ENCODE measurements around the gene CRACR2B.
A peak's percentile ranks its signal among the peaks of the same experiment; 100 is the strongest.

CRACR2B gene

DNA sequence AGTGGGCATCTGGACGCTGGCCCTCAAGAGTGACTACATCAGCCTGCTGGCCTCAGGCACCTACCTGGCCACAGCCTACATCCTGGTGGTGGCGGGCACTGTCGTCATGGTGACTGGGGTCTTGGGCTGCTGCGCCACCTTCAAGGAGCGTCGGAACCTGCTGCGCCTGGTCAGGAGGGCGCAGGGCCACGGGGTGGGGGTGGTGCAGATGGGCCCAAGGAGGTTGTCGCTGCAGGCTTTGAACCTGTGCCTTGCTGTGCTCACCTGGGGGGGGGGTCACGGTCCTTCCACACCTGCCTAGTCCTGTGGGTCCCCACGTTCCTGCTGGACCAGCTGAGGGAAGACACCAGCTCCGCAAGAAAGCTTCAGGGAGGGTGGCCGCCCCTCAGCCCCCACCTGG, 8.6 kb downstream of the CRACR2B start:
- Mint-ChIP-seq H3K4me1 (peaks cover 9% of the 10 kb centered on the region), H3K4me3 (no peak overlapping the region), H3K27ac (ENCODE audit: low read depth) (no peak overlapping the region), H3K36me3 (ENCODE audit: insufficient read depth) (peaks cover 7% of the 10 kb centered on the region), H3K27me3 (peaks cover 7% of the 10 kb centered on the region), H3K9me3 (no peaks in the 10 kb centered on the region)
- DNase-seq (ENCODE audit: low spot score in 2 of 2) = no peak
- ATAC-seq (replicated peaks; ENCODE audit: extremely low read depth, poor library complexity, severe bottlenecking) = no peak

DNA sequence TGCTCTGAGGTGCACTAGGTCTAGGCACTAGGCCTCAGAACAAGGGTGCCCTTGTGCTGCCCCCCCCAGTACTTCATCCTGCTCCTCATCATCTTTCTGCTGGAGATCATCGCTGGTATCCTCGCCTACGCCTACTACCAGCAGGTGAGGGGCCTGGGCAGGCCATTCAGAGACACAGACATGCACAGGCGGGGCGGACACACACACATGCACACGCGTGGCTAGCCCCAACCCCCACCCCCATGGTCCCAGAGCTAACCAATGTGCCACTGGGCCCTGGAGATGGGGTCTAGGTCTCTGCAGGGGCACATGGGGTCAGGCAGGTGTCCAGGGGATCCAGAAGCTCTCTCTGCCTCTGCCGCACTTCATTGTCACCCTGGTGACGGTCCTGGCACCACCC, 9.0 kb downstream of the CRACR2B start:
- Mint-ChIP-seq H3K36me3 (ENCODE audit: insufficient read depth) (peaks cover 7% of the 10 kb centered on the region), H3K27ac (ENCODE audit: low read depth) (no peak overlapping the region), H3K4me1 (peaks cover 11% of the 10 kb centered on the region), H3K4me3 (no peak overlapping the region), H3K9me3 (no peaks in the 10 kb centered on the region), H3K27me3 (peaks cover 3% of the 10 kb centered on the region)
- DNase-seq (ENCODE audit: low spot score in 2 of 2) (no peak), ATAC-seq (replicated peaks; ENCODE audit: extremely low read depth, poor library complexity, severe bottlenecking) (no peak)

- peaks cover 10% of the 10 kb centered on the region for H3K36me3 Mint-ChIP-seq (ENCODE audit: insufficient read depth)
- peaks cover 11% of the 10 kb centered on the region for H3K4me1 Mint-ChIP-seq
- no peak for ATAC-seq (replicated peaks; ENCODE audit: extremely low read depth, poor library complexity, severe bottlenecking)
- DNase-seq (ENCODE audit: low spot score in 2 of 2) = no peak
- no peaks in the 10 kb centered on the region for H3K27me3 Mint-ChIP-seq
- H3K4me3 Mint-ChIP-seq = no peak overlapping the region
- H3K9me3 Mint-ChIP-seq = no peaks in the 10 kb centered on the region
- no peak overlapping the region for H3K27ac Mint-ChIP-seq (ENCODE audit: low read depth)
Measured at GRCh38 chr11:837189-837989, 9.7 kb downstream of the CRACR2B start.

GRCh38 chr11:837990-838307, 10.2 kb downstream of the CRACR2B start:
- Mint-ChIP-seq H3K36me3 (ENCODE audit: insufficient read depth) (peaks cover 10% of the 10 kb centered on the region), H3K4me1 (peaks cover 11% of the 10 kb centered on the region), H3K4me3 (no peak overlapping the region), H3K27ac (ENCODE audit: low read depth) (no peak overlapping the region), H3K27me3 (no peaks in the 10 kb centered on the region), H3K9me3 (no peaks in the 10 kb centered on the region)
- ATAC-seq (replicated peaks; ENCODE audit: extremely low read depth, poor library complexity, severe bottlenecking) (no peak), DNase-seq (ENCODE audit: low spot score in 2 of 2) (no peak)

DNA sequence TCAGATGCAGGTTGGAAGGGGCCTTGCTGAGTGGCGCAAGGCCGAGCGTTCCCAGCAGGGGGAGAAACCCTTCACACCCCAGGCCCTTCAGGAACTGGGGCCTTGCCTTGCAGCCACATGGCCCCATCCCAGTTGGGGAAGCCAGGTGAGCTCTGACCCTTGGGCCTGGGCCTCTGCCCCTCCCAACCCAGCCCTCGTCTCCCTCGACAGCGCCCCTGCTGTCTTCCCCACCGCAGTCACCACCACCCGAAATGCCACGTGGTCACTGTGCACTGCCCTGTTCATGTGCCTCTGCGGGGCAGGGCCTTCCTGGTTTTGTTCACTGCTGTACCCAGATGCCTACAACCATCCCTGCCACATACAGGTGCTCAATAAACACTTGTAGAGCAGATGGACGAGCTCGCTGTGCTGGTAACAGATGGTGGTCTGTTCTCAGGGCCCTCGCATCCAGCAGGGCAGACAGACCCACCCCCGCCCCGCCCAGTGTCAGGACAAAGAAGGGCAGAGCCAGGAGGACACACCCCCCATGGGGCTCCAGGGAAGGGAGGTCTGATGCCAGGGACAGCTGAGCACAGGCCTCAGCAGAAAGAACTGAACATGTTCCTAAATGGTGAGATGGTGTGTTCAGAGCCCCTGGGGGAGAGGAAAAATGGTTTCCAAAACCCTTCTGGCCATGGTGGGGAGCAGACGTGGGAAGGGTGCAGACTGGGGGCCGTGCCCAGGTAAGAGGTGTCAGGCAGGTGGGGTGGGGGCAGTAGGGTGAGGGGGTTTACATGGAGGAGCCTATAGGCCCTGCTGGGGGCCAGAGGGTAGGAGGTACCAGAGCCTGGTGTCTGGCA, 10.9 kb downstream of the CRACR2B start:
- Mint-ChIP-seq H3K9me3 (no peaks in the 10 kb centered on the region), H3K36me3 (ENCODE audit: insufficient read depth) (peaks cover 12% of the 10 kb centered on the region), H3K4me1 (peaks cover 11% of the 10 kb centered on the region), H3K4me3 (no peak overlapping the region), H3K27ac (ENCODE audit: low read depth) (no peak overlapping the region), H3K27me3 (no peaks in the 10 kb centered on the region)
- ATAC-seq (replicated peaks; ENCODE audit: extremely low read depth, poor library complexity, severe bottlenecking) (no peak), DNase-seq (ENCODE audit: low spot score in 2 of 2) (no peak)

- Mint-ChIP-seq H3K36me3 (ENCODE audit: insufficient read depth) (peaks cover 12% of the 10 kb centered on the region), H3K4me1 (peaks cover 11% of the 10 kb centered on the region), H3K27ac (ENCODE audit: low read depth) (no peak overlapping the region), H3K27me3 (no peaks in the 10 kb centered on the region), H3K4me3 (no peak overlapping the region), H3K9me3 (no peaks in the 10 kb centered on the region)
- no peak for ATAC-seq (replicated peaks; ENCODE audit: extremely low read depth, poor library complexity, severe bottlenecking)
- DNase-seq (ENCODE audit: low spot score in 2 of 2) = no peak
Measured at GRCh38 chr11:839280-839623, 11.5 kb downstream of the CRACR2B start.

DNA sequence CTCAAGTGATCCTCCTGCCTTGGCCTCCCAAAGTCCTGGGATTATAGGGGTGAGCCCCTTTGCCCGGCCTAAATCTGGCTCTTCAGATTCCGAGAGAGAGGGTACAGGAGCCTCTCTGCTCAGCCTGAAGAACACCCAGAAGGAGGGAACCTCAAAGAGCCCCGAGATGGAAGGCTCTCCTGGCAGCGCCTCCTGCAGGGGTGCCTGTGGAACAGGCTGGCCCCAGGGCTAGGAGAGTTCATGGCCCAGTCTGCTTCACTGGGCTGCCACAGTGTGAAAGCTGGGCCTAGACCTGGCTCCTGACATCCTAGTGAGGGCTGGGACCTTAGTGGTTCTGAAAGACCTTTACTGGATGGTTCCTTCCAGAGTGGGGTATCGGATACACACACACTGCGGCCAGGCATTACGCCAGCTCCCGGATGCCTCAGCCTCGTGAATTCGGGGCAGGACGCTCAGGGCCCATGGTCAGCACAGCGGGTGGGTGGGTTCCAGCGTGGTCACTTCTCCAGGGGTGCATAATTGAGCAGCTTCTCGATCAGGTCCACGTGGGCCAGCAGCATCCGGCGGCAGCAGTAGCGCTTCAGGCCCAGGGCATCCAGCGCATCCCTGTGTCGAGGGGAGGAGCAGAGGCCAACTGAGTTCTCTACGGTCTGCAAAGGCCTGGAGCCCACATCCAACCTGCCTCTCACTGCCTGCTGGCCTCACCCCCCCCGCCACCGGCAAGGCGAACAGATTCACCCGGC, 12.3 kb downstream of the CRACR2B start:
- ATAC-seq (replicated peaks; ENCODE audit: extremely low read depth, poor library complexity, severe bottlenecking) (no peak), DNase-seq (ENCODE audit: low spot score in 2 of 2) (no peak)
- no peaks in the 10 kb centered on the region for H3K9me3 Mint-ChIP-seq
- H3K4me1 Mint-ChIP-seq = peaks cover 11% of the 10 kb centered on the region
- H3K36me3 Mint-ChIP-seq (ENCODE audit: insufficient read depth) = peaks cover 12% of the 10 kb centered on the region
- no peak overlapping the region for H3K27ac Mint-ChIP-seq (ENCODE audit: low read depth)
- H3K27me3 Mint-ChIP-seq = no peaks in the 10 kb centered on the region
- peak overlapping the region; percentile 75 for H3K4me3 Mint-ChIP-seq

DNA sequence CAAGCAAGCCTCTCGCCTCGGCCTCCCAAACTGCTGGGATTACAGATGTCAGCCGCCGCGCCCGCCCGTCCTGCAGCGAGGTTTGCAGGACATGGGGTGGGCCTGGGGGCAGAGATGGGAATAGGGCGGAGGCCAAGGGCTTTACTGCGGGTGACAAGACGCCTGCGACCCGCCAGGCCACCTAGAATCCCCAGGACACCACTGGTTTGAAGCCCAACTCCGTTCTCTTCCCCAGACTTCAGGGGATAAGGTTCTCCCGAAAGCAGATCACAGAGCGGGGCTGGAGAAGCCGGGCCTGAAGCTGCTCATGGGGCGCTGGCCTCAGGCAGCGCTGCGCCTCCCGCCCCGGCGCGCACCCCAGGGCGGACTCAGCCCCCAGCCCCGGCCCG, 14.3 kb downstream of the CRACR2B start:
- H3K9me3 Mint-ChIP-seq = no peaks in the 10 kb centered on the region
- ATAC-seq (replicated peaks; ENCODE audit: extremely low read depth, poor library complexity, severe bottlenecking) (peak; percentile 34), DNase-seq (ENCODE audit: low spot score in 2 of 2) (no peak)
- peaks cover 12% of the 10 kb centered on the region for H3K36me3 Mint-ChIP-seq (ENCODE audit: insufficient read depth)
- no peaks in the 10 kb centered on the region for H3K27me3 Mint-ChIP-seq
- peaks cover 11% of the 10 kb centered on the region for H3K4me1 Mint-ChIP-seq
- H3K27ac Mint-ChIP-seq (ENCODE audit: low read depth) = no peak overlapping the region
- H3K4me3 Mint-ChIP-seq = peak overlapping the region; percentile 75

DNA sequence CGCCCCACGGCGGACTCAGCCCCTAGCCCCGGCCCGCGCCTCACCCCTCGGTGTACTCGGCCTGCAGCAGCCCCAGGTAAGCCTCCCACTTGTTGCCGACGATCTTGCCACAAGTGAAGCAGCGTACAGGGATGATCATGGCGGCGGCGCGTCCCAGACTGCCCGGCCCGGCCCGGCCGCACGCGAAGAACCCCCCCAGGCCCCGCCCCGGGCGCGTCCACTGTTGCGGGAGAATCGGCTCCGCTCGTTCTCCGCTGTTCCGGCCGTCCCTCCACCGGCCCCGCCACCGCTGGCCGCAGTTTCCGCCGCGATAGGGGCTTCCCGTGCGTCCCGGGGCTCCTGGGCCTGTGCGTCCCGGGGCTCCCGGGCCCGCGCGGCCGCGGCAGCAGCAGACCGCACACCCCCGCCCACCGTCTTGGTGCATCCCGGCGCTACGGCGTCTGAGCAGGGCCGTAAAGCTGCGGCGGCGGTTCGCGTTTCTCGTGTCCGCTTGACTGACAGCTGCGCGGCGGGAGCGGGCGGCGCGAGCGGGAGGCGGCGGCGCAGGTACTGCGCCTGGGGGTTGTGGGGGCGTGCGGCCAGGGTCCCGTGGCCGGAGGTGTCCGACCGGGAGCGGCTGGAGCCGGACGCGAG, 14.8 kb downstream of the CRACR2B start, which contains the start of the genes POLR2L and TSPAN4:
POLR2L (minus strand) TSS at position 160 of the 633 bp plus-strand sequence; CDS start at position 139, 21 bp downstream.
TSPAN4 (plus strand) TSS at position 483 of the 633 bp plus-strand sequence. CDS start 7,453 bp downstream, outside the sequence.
- Mint-ChIP-seq H3K27me3 (no peaks in the 10 kb centered on the region), H3K4me3 (peak within 1 kb of the TSS; percentile 75)

DNA sequence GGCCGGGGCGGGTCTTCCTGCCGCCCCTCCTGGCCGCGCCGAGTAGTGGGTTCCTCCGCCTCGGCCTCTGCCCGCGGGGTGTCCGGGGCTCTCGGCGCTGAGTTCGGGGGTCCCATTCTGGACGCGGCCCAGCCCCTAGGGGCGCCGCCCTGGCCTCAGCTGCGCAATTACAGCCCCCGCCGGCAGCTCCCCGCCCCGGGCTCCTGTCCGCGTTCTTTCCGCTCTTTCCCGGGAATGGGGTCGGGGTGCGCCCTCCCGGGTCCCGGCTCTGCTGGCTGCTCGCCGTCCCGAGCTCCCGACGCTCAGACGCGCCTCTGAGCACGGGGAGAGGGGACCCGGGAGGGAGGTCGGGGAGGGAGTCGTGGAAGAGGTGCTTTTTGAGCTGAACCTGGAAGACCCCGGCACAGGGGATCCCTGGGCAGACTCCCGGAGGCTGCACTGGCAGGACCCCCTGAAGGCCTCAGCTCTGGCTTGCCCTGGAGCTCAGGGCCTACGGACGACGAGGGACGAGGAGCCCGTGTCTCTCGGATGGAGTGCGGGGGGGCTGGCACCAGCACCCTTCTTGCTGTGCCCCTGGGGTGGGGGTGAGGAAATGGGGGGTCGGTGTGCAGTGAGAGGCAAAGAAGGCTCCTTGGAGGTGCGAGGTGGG, 15.5 kb downstream of the CRACR2B start:
- Mint-ChIP-seq H3K27me3 (no peaks in the 10 kb centered on the region), H3K4me3 (peak overlapping the region; percentile 75), H3K4me1 (peaks cover 11% of the 10 kb centered on the region), H3K9me3 (no peaks in the 10 kb centered on the region), H3K36me3 (ENCODE audit: insufficient read depth) (peaks cover 12% of the 10 kb centered on the region), H3K27ac (ENCODE audit: low read depth) (peak overlapping the region; percentile 35)
- ATAC-seq (replicated peaks; ENCODE audit: extremely low read depth, poor library complexity, severe bottlenecking) (no peak), DNase-seq (ENCODE audit: low spot score in 2 of 2) (no peak)

More for the DNA sequence above, 14.8 kb downstream of the CRACR2B start, which contains the start of the genes POLR2L and TSPAN4:
- peaks cover 11% of the 10 kb centered on the region for H3K4me1 Mint-ChIP-seq
- peak within 1 kb of the TSS; percentile 35 for H3K27ac Mint-ChIP-seq (ENCODE audit: low read depth)
- H3K36me3 Mint-ChIP-seq (ENCODE audit: insufficient read depth) = peaks cover 12% of the 10 kb centered on the region
- DNase-seq (ENCODE audit: low spot score in 2 of 2) (peak; percentile 79 to 80), ATAC-seq (replicated peaks; ENCODE audit: extremely low read depth, poor library complexity, severe bottlenecking) (peak; percentile 76)
- no peaks in the 10 kb centered on the region for H3K9me3 Mint-ChIP-seq

DNA sequence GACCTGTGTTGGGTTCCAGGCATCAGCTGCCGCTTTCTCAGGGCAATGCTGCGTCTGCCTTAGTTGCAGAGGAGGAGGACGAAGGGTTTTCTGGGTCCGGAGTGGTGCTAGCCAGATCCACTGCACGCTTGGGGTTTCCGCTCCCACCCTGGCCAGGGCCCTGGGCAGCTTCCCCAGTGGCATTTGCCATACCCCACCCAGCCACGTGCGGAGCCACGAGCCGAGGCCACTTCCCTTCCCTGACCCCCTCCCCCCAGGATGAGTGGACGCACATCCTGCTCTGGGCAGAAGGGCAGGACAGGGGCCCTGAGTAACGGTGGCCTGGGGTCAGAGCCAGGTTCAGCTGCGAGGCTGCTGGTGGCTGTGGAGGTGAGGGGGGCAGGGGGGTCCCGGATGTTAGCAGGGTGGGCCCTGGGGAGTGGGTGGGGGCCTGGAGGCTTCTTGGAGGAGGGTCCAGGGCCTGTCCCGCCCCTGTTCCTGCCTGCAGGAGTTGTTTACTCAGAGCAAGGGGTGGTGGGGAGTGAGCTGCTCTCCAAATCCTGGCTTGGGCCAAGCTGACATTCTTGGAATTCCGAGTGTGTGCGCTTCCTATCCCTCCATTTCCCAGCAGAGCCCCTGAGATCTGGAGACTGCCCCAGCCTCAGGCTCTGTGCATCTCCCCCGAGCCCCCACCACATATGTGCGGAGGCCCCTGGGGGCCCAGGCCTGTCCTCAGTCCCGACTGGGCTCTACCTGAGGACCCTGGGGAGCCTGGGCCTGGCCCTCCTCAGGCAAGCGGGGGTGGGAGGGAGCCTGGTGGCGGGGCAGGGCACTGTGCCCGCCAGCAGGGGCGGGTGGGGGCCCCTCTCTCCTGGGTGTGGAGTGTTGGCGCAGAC, 16.3 kb downstream of the CRACR2B start:
- peaks cover 16% of the 10 kb centered on the region for H3K4me1 Mint-ChIP-seq
- peaks cover 9% of the 10 kb centered on the region for H3K36me3 Mint-ChIP-seq (ENCODE audit: insufficient read depth)
- H3K27me3 Mint-ChIP-seq = no peaks in the 10 kb centered on the region
- no peak for DNase-seq (ENCODE audit: low spot score in 2 of 2)
- H3K9me3 Mint-ChIP-seq = no peaks in the 10 kb centered on the region
- peak overlapping the region; percentile 75 for H3K4me3 Mint-ChIP-seq
- H3K27ac Mint-ChIP-seq (ENCODE audit: low read depth) = peak overlapping the region; percentile 35
- ATAC-seq (replicated peaks; ENCODE audit: extremely low read depth, poor library complexity, severe bottlenecking) = no peak

Data from central memory CD8-positive, alpha-beta T cell (primary cell).